Mesenchymal stem cell (in vitro differentiated cells and primary cell): ENCODE results near the gene IKZF1.
A peak's percentile ranks its signal among the peaks of the same experiment; 100 is the strongest.

ENCODE experiments used
- DNase-seq: peaks from one replicate; pipeline ENCODE4 v3.0.0-alpha.2; 2013
- H2AFZ ChIP-seq: one replicate; pipeline ENCODE4 v1.6.1; 2013; ENCODE audit warnings: low read depth, mild to moderate bottlenecking, control low read depth, inconsistent platforms, low read length, moderate library complexity
- H2AK5ac ChIP-seq: 2 replicates; pipeline ENCODE4 v1.6.1; 2013; ENCODE audit warnings: low read length, moderate library complexity, mild to moderate bottlenecking, inconsistent platforms; ENCODE audit not compliant: severe bottlenecking
- H2BK120ac ChIP-seq: one replicate; pipeline ENCODE4 v1.6.1; 2013; ENCODE audit warnings: low read depth, mild to moderate bottlenecking, inconsistent platforms, low read length, moderate library complexity
- H2BK12ac ChIP-seq, 2 experiments: one replicate each; pipeline ENCODE4 v1.6.1; 2013; ENCODE audit warnings: inconsistent platforms in 2 of 2, low read length in 2 of 2, mild to moderate bottlenecking in 2 of 2, moderate library complexity in 2 of 2, control low read depth in 1 of 2
- H2BK15ac ChIP-seq: one replicate; pipeline ENCODE4 v1.6.1; 2013; ENCODE audit warnings: mild to moderate bottlenecking, low read depth, inconsistent platforms; ENCODE audit not compliant: poor library complexity, severe bottlenecking
- H2BK5ac ChIP-seq: 2 replicates; pipeline ENCODE4 v1.6.1; 2013; ENCODE audit warnings: low read depth, mild to moderate bottlenecking, low read length, control low read depth, inconsistent platforms; ENCODE audit not compliant: poor library complexity, severe bottlenecking
- H3K14ac ChIP-seq, 2 experiments: one replicate each; pipeline ENCODE4 v1.6.1; 2013; ENCODE audit warnings: inconsistent platforms in 2 of 2, low read length in 2 of 2, control low read depth in 1 of 2, mild to moderate bottlenecking in 1 of 2, moderate library complexity in 1 of 2
- H3K18ac ChIP-seq, 2 experiments: one replicate each; pipeline ENCODE4 v1.6.1; 2013; ENCODE audit warnings: inconsistent platforms in 2 of 2, low read length in 2 of 2, control low read depth in 1 of 2, low read depth in 1 of 2, mild to moderate bottlenecking in 1 of 2
- H3K23ac ChIP-seq, 2 experiments: one replicate each; pipeline ENCODE4 v1.6.1; 2013; ENCODE audit warnings: inconsistent platforms in 2 of 2, low read length in 2 of 2, mild to moderate bottlenecking in 2 of 2, moderate library complexity in 2 of 2, control low read depth in 1 of 2
- H3K27ac ChIP-seq: 2 replicates; pipeline ENCODE4 v1.5.1; 2013; ENCODE audit warnings: mild to moderate bottlenecking, moderate library complexity, low read length, control low read depth, inconsistent platforms; ENCODE audit not compliant: poor library complexity, severe bottlenecking
- H3K27me3 ChIP-seq, 2 experiments: 2 replicates each; pipeline versions ENCODE4 v1.6.1 to v1.7.0; 2013; ENCODE audit warnings: low read length in 2 of 2, mild to moderate bottlenecking in 2 of 2, moderate library complexity in 2 of 2, control low read depth in 1 of 2, inconsistent platforms in 1 of 2; ENCODE audit not compliant: control insufficient read depth in 1 of 2, insufficient read depth in 1 of 2
- H3K36me3 ChIP-seq, 2 experiments: 2 replicates each; pipeline versions ENCODE4 v1.6.1 to v1.7.0; 2013; ENCODE audit warnings: low read length in 2 of 2, control low read depth in 1 of 2, inconsistent platforms in 1 of 2, low read depth in 1 of 2, mild to moderate bottlenecking in 1 of 2; ENCODE audit not compliant: insufficient read depth in 2 of 2, control insufficient read depth in 1 of 2
- H3K4ac ChIP-seq, 2 experiments: one replicate each; pipeline ENCODE4 v1.6.1; 2013; ENCODE audit warnings: inconsistent platforms in 2 of 2, low read length in 2 of 2, mild to moderate bottlenecking in 2 of 2, moderate library complexity in 2 of 2, control low read depth in 1 of 2, low read depth in 1 of 2
- H3K4me1 ChIP-seq: 2 replicates; pipeline ENCODE4 v1.6.1; 2013; ENCODE audit warnings: low read depth, low read length, control low read depth; ENCODE audit not compliant: control insufficient read depth, insufficient read depth
- H3K4me2 ChIP-seq: 2 replicates; pipeline ENCODE4 v1.6.1; 2013; ENCODE audit warnings: low read length, mild to moderate bottlenecking, inconsistent platforms; ENCODE audit not compliant: poor library complexity, severe bottlenecking
- H3K4me3 ChIP-seq, 2 experiments: 2 replicates each; pipeline versions ENCODE4 v1.5.1 to v1.7.0; 2013; ENCODE audit warnings: low read length in 2 of 2, mild to moderate bottlenecking in 2 of 2, control low read depth in 1 of 2, low read depth in 1 of 2; ENCODE audit not compliant: insufficient read depth in 1 of 2
- H3K79me1 ChIP-seq: replicated peaks from 2 replicates; pipeline ENCODE4 v1.6.1; 2013; ENCODE audit warnings: mild to moderate bottlenecking, control low read depth, low read length, inconsistent platforms; ENCODE audit not compliant: poor library complexity, severe bottlenecking
- H3K9ac ChIP-seq: 2 replicates; pipeline ENCODE4 v1.7.0; 2013; ENCODE audit warnings: mild to moderate bottlenecking, low read length, moderate library complexity
- H3K9me3 ChIP-seq: 2 replicates; pipeline ENCODE4 v1.7.0; 2013; ENCODE audit warnings: mild to moderate bottlenecking, low read length; ENCODE audit not compliant: control insufficient read depth
- H4K8ac ChIP-seq: one replicate; pipeline ENCODE4 v1.6.1; 2013; ENCODE audit warnings: inconsistent platforms, mild to moderate bottlenecking, low read length, moderate library complexity
- H4K91ac ChIP-seq: one replicate; pipeline ENCODE4 v1.6.1; 2013; ENCODE audit warnings: mild to moderate bottlenecking, low read length, inconsistent platforms
- WGBS: methylation state at CpG from one replicate; pipeline ENCODE4 v1.1.7; 2013; ENCODE audit warnings: mixed read lengths; 5-methylcytosine and 5-hydroxymethylcytosine counted together

IKZF1 gene

DNA sequence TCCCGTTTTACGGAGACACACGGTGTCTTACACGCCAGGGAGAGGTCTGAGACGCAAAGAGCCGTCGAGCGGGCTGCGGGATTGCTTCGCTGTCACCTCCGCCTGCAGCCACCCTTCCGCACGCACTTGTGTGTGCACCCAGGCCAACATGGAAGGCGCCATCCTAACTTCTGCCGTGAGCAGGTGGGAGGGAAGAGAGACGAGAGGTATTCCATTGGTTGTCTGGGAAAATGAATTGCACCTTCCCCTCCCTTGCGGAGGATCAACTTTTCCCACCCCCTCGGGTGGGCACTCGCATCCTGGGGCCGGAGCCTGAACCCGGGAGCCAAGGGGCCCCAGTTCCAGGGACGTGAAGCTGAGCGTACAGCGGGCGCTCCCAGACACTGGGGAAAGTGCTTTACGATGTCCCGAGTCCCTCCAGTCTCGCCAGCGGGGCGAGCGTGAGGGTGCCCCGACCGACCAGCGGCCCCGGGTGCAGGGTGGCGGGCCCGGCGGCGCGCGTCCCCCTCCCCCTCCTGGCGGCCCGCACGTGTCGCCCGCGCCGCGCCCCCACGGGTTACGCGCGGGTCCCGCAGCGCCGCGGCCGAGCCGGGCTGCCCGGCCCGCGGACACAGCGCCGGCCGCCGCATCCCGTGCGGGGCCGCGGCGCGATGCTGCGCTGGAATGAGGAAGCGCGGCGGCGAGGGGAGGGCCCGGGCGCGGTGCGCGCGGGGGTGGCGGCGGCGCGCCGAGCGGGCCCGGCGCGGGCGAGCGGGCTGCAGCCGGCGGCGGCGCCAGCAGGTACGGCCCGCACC is 984 bp upstream of the IKZF1 start:
- Histone ChIP-seq H2BK120ac (no peak overlapping the region), H3K4me2 (peak overlapping the region; percentile 93), H3K79me1 (no peaks in the 10 kb centered on the region), H3K23ac (no peak overlapping the region), H3K14ac (no peak overlapping the region), H3K36me3 (no peaks in the 10 kb centered on the region), H2BK15ac (no peak overlapping the region), H2AK5ac (no peak overlapping the region), H2BK12ac (no peak overlapping the region), H3K27me3 (peaks cover 66 to 69% of the 10 kb centered on the region in 2 experiments), H3K4me3 (peak overlapping the region in 1 of 2 experiments; percentile 50), H3K27ac (no peak overlapping the region), H4K8ac (no peak overlapping the region), H3K4ac (no peak overlapping the region), H2AFZ (no peak overlapping the region), H2BK5ac (no peak overlapping the region), H3K18ac (no peak overlapping the region), H3K9me3 (no peaks in the 10 kb centered on the region), H3K9ac (no peak overlapping the region), H3K4me1 (peaks cover 14% of the 10 kb centered on the region), H4K91ac (no peak overlapping the region)
- 24% methylated on average over 27 of the region's 100 CpGs for WGBS
- no peak for DNase-seq

DNA sequence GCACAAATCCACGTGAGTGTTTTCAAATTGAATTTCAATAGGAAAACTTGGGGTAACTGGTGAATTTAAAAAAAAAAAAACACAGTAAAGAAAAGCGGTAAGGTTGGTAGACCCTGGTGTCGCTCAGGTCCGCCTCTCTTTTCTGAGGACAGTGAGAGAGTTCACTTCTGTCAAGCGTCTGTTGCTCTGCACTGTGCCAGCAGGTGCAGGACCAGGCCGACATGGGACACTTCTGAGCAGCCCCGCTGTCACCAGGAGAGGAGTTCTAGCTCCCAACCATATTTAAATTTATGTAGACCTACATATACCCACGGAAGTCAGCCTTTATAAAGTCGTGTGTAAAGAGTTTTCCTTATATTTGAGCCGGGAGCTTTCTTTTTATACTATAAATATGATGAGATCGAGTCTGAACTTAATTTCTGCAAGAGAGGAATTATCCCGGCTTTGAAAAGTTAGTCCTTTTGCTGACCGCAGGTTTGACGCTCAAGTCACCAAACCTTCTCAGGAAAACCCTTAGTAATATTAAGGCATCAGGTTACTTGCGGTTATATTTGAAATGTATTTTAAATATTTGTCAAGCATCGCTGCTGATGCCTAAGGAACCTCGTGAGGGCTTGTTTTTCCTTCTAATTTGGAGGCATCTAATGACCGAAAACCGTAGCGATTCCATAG is 531 bp downstream of the IKZF1 start:
- H2AFZ ChIP-seq, result no peak overlapping the region
- DNase-seq, result no peak
- no peak overlapping the region for H4K91ac ChIP-seq
- no peak overlapping the region for H3K27ac ChIP-seq
- no peak overlapping the region for H3K4me3 ChIP-seq
- no peak overlapping the region for H2BK5ac ChIP-seq
- H2BK15ac ChIP-seq, result no peak overlapping the region
- WGBS, result 37% methylated on average over 17 of the region's 20 CpGs
- H3K4ac ChIP-seq, result no peak overlapping the region
- no peak overlapping the region for H3K14ac ChIP-seq
- no peak overlapping the region for H2AK5ac ChIP-seq
- H3K27me3 ChIP-seq, result peaks cover 68 to 72% of the 10 kb centered on the region in 2 experiments
- no peak overlapping the region for H2BK12ac ChIP-seq
- H3K18ac ChIP-seq, result no peak overlapping the region
- no peaks in the 10 kb centered on the region for H3K79me1 ChIP-seq
- peak overlapping the region in 1 of 2 experiments; percentile 66 for H3K23ac ChIP-seq
- H3K9ac ChIP-seq, result no peak overlapping the region
- H3K36me3 ChIP-seq, result no peaks in the 10 kb centered on the region
- H3K9me3 ChIP-seq, result no peaks in the 10 kb centered on the region
- H3K4me1 ChIP-seq, result peaks cover 14% of the 10 kb centered on the region
- H4K8ac ChIP-seq, result no peak overlapping the region
- H2BK120ac ChIP-seq, result no peak overlapping the region
- H3K4me2 ChIP-seq, result peak overlapping the region; percentile 93

DNA sequence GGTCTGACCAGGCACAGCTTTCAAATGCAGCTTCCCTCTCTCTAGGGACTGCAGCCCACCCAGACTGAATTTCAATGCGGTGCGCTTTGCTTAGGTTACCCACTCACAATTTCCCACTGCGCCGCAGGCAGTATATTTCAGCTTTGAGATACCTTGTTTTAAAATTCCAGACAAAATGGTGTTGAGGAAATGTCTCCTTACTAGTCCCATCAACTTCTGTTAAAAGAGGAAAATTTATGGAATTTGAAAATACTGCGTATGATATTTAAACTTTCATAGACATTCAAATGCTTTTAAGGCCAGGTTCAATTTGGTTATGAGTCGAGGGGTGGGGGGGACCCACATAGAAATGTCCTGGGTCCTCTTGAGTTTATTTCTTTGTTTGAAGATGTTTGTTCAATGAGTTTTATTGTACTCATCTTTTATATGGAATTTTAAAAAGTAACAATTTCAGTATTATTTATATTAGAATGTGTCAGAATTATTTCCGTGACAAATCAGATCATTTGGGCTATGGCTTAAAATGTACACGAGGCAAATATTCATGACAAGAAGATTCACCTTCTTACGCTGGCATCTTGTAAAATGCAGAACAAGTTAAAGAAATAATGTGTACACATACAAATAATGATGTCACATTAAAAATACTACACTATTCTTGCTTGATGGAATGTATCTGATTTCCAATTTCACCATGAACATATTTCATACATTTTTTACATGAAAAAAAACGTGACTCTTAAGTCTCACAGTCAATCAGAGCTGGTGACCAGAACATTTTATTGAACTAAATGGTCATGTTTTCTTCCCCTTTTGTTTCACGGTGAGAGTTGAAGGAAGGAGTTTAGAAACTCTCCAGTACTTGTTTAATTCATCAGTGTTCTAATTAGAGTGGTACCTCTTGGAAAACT is 1.3 kb downstream of the IKZF1 start:
- Histone ChIP-seq H3K79me1 (no peaks in the 10 kb centered on the region), H3K27me3 (peaks cover 69 to 73% of the 10 kb centered on the region in 2 experiments), H2BK120ac (no peak overlapping the region), H3K23ac (no peak overlapping the region), H2AK5ac (no peak overlapping the region), H3K27ac (no peak overlapping the region), H3K14ac (no peak overlapping the region), H2BK15ac (no peak overlapping the region), H2BK12ac (no peak overlapping the region), H3K4me2 (no peak overlapping the region), H3K36me3 (no peaks in the 10 kb centered on the region), H2BK5ac (no peak overlapping the region), H3K4me1 (peaks cover 14% of the 10 kb centered on the region), H3K18ac (no peak overlapping the region), H4K8ac (no peak overlapping the region), H2AFZ (no peak overlapping the region), H3K9me3 (no peaks in the 10 kb centered on the region), H3K4ac (no peak overlapping the region), H3K4me3 (no peak overlapping the region), H4K91ac (no peak overlapping the region), H3K9ac (no peak overlapping the region)
- DNase-seq, result no peak
- WGBS, result 88% methylated on average over 8 of the region's 11 CpGs
